ENCODE measurements around the gene ZNF70.

ZNF70 gene

GRCh38 chr22:23750714-23751440, at the start of gene ZNF70:
Gene ZNF70, minus strand, starts transcription at chr22:23751112. Its CDS starts 5,972 bp downstream, at chr22:23745140.
- intact Hi-C loops (cut with DNase I): no loop called here
- peak; percentile 44 to 90 (median 82) for DNase-seq

GRCh38 chr22:23796461-23796860, 45.5 kb upstream of the ZNF70 start:
- intact Hi-C loops (cut with DNase I): no loop called here
- no peak for DNase-seq

GRCh38 chr22:23793326-23793725, 42.4 kb upstream of the ZNF70 start:
- intact Hi-C loops (cut with DNase I): no loop called here
- DNase-seq: no peak

GRCh38 chr22:23791738-23792645, 41.1 kb upstream of the ZNF70 start:
- DNase-seq: no peak
- intact Hi-C loops (cut with DNase I): no loop called here

DNA sequence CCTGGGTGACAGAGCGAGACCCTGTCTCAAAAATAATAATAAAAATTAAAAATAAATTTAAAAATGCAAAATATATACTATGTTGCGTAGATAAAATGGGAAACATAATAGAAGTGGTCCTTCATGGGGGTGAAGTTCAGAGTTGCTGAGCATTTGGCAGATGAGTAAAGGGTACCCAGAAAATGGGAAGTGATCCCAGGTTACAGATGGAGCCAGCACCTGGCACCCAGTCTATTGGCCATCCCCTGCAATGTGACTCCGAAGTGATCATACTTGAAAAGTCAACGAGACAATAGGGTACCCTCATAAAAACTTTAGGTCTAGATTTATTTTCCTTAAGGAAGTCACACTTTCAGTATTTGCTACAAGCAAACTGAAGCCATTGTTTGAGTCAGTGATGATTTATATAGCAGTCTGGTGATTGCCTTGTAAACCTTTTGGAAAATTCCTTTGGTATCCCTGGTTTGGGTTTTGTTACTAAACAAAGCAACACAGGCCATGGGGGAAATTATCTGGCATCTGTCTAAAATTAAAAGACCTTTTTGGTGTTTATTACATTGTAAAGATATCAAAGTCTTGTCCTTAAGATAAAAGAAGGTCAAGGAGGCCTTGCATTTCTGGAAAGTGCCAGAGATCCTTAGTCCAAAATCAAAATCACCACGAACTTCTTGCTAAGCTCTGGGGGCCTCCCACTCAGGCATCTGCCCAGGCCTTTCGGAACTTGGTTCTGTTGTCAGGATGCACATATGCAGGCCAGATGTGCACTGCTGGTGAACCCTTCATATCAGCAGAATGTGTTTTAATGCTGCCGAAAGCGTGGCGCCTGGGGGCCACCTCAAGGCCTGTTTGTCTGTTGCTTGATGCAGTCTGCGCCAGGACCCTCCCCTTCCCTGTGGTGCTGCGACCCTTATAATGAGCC, 40.2 kb upstream of the ZNF70 start:
- intact Hi-C loops (cut with DNase I): no loop called here
- no peak for DNase-seq

DNA sequence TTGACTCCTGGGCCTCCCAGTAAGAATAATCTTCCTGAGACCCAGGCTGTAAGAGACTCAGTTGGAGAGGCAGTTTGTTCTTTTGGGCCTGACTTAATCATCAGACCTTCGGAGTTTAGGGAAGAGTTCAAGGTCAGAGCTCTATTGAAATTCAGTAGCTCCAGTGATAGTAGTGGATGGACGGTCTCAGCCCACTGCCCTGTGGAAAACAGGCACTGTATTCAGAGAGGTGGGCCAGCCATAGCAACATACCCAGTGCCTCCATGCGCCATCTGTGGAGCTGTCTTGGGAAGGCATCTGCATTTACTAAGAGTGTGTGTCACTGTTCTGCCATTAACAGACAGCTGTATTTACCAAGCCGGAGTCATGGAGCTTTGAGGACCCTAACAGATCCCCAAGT, 38.7 kb upstream of the ZNF70 start:
- intact Hi-C loops (cut with DNase I): no loop called here
- DNase-seq: peak in 6 of 42 donors; percentile 28 to 68 (median 46)

DNA sequence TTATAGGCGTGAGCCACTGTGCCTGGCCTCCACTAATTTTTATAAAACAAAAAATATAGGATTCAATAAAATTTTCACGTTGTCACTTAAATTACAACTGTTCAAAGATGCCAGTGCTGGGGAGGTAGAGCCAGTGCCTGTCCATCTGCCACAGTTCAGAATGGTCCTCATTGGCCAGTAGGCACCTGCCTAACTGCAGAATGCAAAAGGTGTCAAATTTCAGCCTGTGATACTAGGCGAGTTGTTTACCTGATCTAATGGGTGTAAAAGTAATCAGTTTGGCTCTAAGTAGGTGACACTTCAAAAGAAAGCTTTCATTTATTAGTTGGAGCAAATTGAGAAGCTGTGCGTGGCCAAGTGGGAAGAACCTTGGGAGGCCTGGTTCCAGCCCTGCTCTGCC, 38.2 kb upstream of the ZNF70 start:
- intact Hi-C loops (cut with DNase I): no loop called here
- no peak for DNase-seq

GRCh38 chr22:23787910-23788309, 37.0 kb upstream of the ZNF70 start:
- DNase-seq: no peak
- intact Hi-C loops (cut with DNase I): no loop called here

- DNase-seq: no peak
- intact Hi-C loops (cut with DNase I): no loop called here
Observed at GRCh38 chr22:23787600-23787896, 36.6 kb upstream of the ZNF70 start.

DNA sequence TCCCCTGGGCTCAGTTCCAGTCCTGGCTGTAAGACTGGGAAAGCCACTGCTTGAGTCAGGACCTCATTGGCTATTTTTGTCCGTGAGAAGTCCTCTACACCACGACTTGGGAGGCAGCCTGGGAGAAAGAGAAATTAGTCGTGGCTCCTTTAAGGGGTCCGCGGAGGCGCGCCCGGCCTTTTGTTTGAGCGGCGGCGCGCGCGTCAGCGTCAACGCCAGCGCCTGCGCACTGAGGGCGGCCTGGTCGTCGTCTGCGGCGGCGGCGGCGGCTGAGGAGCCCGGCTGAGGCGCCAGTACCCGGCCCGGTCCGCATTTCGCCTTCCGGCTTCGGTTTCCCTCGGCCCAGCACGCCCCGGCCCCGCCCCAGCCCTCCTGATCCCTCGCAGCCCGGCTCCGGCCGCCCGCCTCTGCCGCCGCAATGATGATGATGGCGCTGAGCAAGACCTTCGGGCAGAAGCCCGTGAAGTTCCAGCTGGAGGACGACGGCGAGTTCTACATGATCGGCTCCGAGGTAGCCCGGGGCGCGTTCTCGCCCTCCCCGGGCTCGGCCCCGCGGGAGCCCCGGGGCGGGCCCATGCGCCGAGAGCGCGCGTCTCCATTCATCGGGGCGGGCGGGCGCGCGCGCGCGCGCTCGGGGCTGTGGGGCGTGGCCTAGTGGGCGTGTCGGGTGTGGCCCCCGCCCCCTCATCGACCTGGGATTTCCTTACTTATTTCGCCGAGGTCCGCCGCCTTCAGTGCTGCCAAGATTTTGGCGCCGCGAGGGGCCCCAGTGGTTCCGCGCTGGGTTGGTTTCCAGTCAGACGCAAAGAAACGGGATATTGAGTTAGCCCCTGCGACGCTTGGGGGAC, 36.1 kb upstream of the ZNF70 start, which contains the start of gene SMARCB1:
Gene SMARCB1, plus strand, starts transcription at position 215 of the 848 bp plus-strand sequence. Its CDS starts 204 bp downstream, at position 419.
- peak; percentile 73 to 94 (median 87) for DNase-seq
- intact Hi-C loops (cut with DNase I): no loop called here

- intact Hi-C loops (cut with DNase I): no loop called here
- peak in 1 of 42 donors; percentile 35 for DNase-seq
Observed at GRCh38 chr22:23786261-23786710, 35.4 kb upstream of the ZNF70 start.

- no peak for DNase-seq
- intact Hi-C loops (cut with DNase I): no loop called here
Observed at GRCh38 chr22:23784215-23784732, 33.4 kb upstream of the ZNF70 start.

DNA sequence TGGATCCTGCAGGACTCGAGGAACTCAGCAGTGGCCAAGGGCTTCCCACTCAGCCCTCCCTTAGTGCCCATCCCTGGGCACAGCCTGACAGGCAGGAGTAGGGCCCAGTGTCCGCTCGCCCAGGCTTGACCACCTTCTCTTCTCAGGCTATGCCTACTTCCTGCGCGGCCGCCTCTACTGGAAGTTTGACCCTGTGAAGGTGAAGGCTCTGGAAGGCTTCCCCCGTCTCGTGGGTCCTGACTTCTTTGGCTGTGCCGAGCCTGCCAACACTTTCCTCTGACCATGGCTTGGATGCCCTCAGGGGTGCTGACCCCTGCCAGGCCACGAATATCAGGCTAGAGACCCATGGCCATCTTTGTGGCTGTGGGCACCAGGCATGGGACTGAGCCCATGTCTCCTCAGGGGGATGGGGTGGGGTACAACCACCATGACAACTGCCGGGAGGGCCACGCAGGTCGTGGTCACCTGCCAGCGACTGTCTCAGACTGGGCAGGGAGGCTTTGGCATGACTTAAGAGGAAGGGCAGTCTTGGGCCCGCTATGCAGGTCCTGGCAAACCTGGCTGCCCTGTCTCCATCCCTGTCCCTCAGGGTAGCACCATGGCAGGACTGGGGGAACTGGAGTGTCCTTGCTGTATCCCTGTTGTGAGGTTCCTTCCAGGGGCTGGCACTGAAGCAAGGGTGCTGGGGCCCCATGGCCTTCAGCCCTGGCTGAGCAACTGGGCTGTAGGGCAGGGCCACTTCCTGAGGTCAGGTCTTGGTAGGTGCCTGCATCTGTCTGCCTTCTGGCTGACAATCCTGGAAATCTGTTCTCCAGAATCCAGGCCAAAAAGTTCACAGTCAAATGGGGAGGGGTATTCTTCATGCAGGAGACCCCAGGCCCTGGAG, 32.6 kb upstream of the ZNF70 start:
- intact Hi-C loops (cut with DNase I): no loop called here

DNA sequence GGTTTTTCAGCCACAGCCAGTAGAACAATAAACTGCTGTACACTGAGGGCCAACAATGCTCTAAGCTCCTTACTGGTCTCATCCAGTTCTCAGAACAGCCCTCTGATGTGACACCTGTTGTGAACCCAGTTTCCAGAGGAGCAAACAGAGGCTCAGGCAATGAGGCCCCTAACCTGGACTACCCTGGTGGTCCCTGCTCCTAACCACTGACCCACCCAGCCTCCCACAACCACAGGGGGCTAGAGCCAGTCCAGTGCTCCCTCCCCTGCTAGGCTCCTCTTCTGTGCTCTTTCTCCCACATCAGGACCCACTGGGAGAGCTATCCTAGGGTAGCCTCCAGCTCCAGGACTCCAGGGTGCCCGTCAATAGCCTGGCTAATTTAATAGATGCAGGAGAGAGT, 31.8 kb upstream of the ZNF70 start:
- intact Hi-C loops (cut with DNase I): no loop called here
- no peak for DNase-seq

More for the DNA sequence above, 32.6 kb upstream of the ZNF70 start:
- no peak for DNase-seq

- intact Hi-C loops (cut with DNase I): no loop called here
- DNase-seq: no peak
Observed at GRCh38 chr22:23782252-23782651, 31.3 kb upstream of the ZNF70 start.

GRCh38 chr22:23781511-23782183, 30.7 kb upstream of the ZNF70 start:
- peak in 11 of 42 donors; percentile 29 to 64 (median 44) for DNase-seq
- intact Hi-C loops (cut with DNase I): no loop called here

All from head of caudate nucleus (tissue), 42 donors.